ENCODE measurements around the gene MUC20. TPM values are rescaled to one million over a fixed set of nuclear protein-coding genes. Genes with fewer than 3 reads are reported as not detected.
"Not testable (repeated sequence)": the region's sequence is repeated elsewhere in the genome, so short reads cannot be mapped to it uniquely, and the experiment has no call there.

Gene MUC20
- total and polyA plus RNA-seq, 3 donors from 2014 or later: 10.3 to 16.2 (median 13.8) TPM

DNA sequence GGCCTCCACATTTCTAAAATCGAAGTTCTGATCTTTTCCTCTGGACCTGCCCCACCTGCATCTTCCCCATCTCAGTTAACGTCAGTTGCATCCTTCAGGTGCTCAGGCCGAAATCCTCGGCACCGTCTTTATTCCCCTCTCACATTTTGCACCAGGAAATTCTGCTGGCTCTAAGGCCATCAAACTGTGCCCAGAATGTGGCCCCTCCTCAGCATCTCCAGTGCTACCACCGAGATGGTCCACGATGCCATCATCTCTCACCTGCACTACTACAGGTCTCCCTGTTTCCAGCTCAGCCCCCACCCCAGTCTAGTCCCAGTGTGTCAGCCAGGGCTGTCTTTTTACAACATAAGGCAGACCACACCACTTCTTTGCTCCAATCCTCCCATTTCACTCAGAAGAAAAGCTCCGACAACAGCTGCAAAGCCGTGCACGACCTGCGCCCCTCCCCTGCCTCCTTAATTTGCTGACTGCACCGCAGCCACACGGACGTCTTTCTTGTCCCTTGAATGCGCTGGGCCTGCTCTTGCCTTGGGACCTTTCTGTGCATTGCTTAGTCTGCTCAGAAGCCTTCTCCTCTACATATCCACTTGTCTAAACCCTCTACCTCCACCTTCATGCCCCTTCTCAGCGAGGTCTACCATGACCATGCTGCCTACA, 14.4 kb downstream of the MUC20 start:
- Histone ChIP-seq H3K4me3 (no peak overlapping the region), H3K9me3 (no peaks in the 10 kb centered on the region), H3K4me1 (no peaks in the 10 kb centered on the region), H3K27me3 (no peaks in the 10 kb centered on the region), H3K27ac (no peak overlapping the region), H3K36me3 (ENCODE audit: low read depth, missing control alignments) (no peaks in the 10 kb centered on the region)
- WGBS, 2 donors: 76 to 78% methylated on average over 16 of the region's 16 CpGs
- TF ChIP-seq POLR2A (IDR thresholded peaks at IDR 0.05): no peak
- TF ChIP-seq, protein P1, sequence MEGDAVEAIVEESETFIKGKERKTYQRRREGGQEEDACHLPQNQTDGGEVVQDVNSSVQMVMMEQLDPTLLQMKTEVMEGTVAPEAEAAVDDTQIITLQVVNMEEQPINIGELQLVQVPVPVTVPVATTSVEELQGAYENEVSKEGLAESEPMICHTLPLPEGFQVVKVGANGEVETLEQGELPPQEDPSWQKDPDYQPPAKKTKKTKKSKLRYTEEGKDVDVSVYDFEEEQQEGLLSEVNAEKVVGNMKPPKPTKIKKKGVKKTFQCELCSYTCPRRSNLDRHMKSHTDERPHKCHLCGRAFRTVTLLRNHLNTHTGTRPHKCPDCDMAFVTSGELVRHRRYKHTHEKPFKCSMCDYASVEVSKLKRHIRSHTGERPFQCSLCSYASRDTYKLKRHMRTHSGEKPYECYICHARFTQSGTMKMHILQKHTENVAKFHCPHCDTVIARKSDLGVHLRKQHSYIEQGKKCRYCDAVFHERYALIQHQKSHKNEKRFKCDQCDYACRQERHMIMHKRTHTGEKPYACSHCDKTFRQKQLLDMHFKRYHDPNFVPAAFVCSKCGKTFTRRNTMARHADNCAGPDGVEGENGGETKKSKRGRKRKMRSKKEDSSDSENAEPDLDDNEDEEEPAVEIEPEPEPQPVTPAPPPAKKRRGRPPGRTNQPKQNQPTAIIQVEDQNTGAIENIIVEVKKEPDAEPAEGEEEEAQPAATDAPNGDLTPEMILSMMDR (IDR thresholded peaks at IDR 0.05): no peak
- intact Hi-C loops (cut with DNase I; ENCODE audit: low total_unique reads): no loop called here
- DNase-seq: no peak

DNA sequence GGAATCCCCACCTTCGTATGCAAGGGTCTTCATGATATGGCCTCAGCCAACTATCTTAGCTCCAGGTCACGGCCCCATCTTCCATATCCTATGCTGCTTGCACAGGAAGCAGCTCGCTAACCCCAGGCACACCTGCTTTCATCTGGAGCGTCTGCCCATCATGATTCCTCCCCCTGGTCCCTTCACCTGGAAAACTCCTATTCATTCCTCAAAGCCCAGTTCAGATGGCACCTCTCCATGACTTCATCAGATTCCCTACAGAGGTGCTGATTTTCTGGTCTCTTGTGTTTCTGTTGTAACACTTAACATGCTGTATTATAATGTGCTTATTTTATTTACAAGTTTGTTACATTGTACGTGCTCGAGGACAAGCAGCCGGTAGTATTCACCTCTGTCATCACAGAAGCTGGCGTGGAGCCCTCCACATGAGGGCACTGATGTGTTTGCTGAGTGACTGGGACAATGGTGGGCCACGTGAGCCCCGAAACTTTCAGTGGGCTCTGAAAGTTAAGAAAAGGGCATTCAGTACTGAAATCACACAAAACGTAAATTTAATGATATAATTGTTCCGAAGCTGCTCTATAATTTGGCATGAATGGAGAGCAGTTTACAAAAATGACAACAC, 16.2 kb downstream of the MUC20 start:
- WGBS, 2 donors: 87 to 89% methylated on average over 12 of the region's 12 CpGs
- no peaks in the 10 kb centered on the region for H3K36me3 ChIP-seq (ENCODE audit: low read depth, missing control alignments)
- H3K4me3 ChIP-seq: no peak overlapping the region
- H3K27me3 ChIP-seq: no peaks in the 10 kb centered on the region
- intact Hi-C loops (cut with DNase I; ENCODE audit: low total_unique reads): no loop called here
- no peaks in the 10 kb centered on the region for H3K4me1 ChIP-seq
- H3K27ac ChIP-seq: no peak overlapping the region
- H3K9me3 ChIP-seq: no peaks in the 10 kb centered on the region
- TF ChIP-seq, protein P1 (IDR thresholded peaks at IDR 0.05): no peak
- no peak for TF ChIP-seq POLR2A (IDR thresholded peaks at IDR 0.05)
- DNase-seq: no peak

DNA sequence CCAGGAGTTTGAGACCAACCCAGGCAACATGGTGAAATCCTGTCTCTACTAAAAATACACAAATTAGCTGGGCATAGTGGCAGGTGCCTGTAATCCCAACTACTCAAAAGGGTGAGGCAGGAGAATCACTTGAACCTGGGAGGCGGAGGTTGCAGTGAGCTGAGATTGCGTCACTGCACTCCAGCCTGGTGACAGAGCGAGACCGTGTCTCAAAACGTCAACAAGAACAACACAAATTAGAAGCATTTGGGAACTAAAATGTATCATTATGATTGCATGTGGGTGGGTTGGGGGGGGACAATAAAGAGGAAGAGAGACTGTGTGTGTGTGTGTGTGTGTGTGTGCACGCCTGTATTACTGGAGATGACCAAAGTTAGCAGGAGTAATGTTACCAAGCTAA, 17.0 kb downstream of the MUC20 start:
- DNase-seq; H3K27ac ChIP-seq; H3K4me1 ChIP-seq; intact Hi-C loops (cut with DNase I; ENCODE audit: low total_unique reads); H3K4me3 ChIP-seq; H3K36me3 ChIP-seq (ENCODE audit: low read depth, missing control alignments); H3K27me3 ChIP-seq; H3K9me3 ChIP-seq: not testable (repeated sequence)
- WGBS, 2 donors: 83 to 88% methylated on average over 6 of the region's 6 CpGs

DNA sequence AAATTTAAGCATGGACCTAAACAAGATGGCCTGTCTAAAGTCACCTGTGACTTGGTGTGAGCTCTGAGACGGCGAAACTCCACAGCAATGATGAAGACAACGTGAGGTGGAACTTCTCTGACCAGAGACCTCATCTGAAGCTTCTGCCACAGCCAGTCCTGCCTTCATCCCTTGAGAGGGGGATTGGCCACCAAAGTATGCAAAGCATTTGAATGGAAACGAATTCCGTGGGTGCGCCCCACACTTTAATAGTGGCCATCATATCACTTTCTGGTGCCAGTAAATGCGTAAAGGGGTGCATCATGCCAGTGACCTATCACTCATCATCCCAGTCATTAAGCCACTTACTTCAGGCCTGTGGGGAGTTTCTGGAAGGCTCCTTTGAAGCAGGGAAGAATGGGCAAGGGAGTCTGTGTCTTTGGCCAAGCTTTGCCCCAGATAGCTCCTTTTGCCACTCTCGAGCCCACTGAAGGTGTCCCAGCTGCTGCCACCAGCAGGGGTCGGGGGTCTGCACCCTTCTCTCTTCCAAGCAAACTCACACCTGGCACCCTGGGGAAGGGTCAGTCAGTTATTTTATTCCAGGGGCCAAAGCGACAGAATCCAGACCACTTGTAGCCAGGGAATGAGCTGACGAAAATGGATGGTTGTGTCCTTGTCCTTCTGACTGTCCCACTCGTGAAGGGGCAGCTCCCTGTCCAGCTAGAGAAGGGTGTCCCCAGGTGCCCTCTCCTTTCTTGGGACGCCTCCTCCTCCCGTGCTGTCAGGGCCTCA, 17.7 kb downstream of the MUC20 start:
- H3K4me3 ChIP-seq: no peak overlapping the region
- 92% methylated on average over 14 of the region's 14 CpGs for WGBS, 2 donors
- DNase-seq: no peak
- no peaks in the 10 kb centered on the region for H3K9me3 ChIP-seq
- no peaks in the 10 kb centered on the region for H3K36me3 ChIP-seq (ENCODE audit: low read depth, missing control alignments)
- H3K4me1 ChIP-seq: no peaks in the 10 kb centered on the region
- H3K27ac ChIP-seq: no peak overlapping the region
- TF ChIP-seq, protein P1 (IDR thresholded peaks at IDR 0.05): no peak
- H3K27me3 ChIP-seq: no peaks in the 10 kb centered on the region
- intact Hi-C loops (cut with DNase I; ENCODE audit: low total_unique reads): no loop called here

DNA sequence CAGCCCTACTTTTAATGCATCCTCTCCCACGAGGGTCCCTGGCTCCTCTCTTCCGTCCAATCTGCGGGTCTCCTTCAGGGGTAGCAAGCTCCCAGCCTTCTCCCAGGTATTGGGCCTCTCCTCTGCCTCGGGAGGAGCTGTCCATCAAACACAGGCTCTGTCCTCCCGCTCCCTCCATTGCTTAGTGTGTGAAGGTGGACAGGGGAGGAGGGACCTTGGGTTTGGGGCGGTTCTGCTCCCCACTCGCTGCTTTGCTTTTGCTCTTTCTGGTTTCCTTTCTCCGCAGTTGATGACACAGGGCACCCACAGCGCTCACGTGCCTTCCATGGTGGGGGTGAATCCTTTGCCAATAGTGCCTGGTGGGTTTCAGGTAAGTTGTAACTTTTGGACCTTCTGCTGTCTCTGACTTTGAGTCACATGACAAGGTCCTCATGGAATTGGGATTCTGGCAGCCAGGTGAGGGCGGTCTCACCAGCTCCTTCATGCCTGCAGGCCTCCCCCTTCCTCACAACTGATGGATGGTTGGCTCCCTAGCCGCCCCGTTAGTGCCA, 18.9 kb downstream of the MUC20 start:
- 84 to 87% methylated on average over 12 to 13 of the region's 13 CpGs for WGBS, 2 donors
- Histone ChIP-seq H3K36me3 (ENCODE audit: low read depth, missing control alignments) (no peaks in the 10 kb centered on the region), H3K4me3 (no peak overlapping the region), H3K4me1 (no peaks in the 10 kb centered on the region), H3K9me3 (no peaks in the 10 kb centered on the region), H3K27ac (no peak overlapping the region), H3K27me3 (no peaks in the 10 kb centered on the region)
- TF ChIP-seq POLR2A (IDR thresholded peaks at IDR 0.05): no peak
- TF ChIP-seq, protein P1 (IDR thresholded peaks at IDR 0.05): no peak
- intact Hi-C loops (cut with DNase I; ENCODE audit: low total_unique reads): no loop called here
- DNase-seq: no peak

Data from testis (tissue), 3 donors.